Loucy (cell line): Measurements from ENCODE around the gene CCDC148.

Experiments
- H2AFZ ChIP-seq: fragments of 200-600 bp; sonication (generic); 2 replicates; pipeline ENCODE4 v1.6.0; 2016; ENCODE audit warnings: antibody characterized with exemption, mild to moderate bottlenecking, low read length, moderate library complexity
- H3F3A ChIP-seq: fragments of 200-600 bp; 2 replicates; pipeline ENCODE4 v1.6.0; 2016; ENCODE audit warnings: antibody characterized with exemption, low read depth, mild to moderate bottlenecking
- H3K27me3 ChIP-seq: fragments of 200-600 bp; sonication (generic); 2 replicates; pipeline ENCODE4 v1.6.1; 2014; ENCODE audit warnings: low read length, mild to moderate bottlenecking; ENCODE audit not compliant: insufficient read depth, poor library complexity, severe bottlenecking
- H3K36me3 ChIP-seq: fragments of 200-600 bp; sonication (generic); 2 replicates; pipeline ENCODE4 v1.6.1; 2016; ENCODE audit warnings: low read length; ENCODE audit not compliant: insufficient read depth
- H3K4me1 ChIP-seq: fragments of 200-600 bp; sonication (generic); 2 replicates; pipeline ENCODE4 v1.5.1; 2014; ENCODE audit warnings: low read length, mild to moderate bottlenecking; ENCODE audit not compliant: insufficient read depth, poor library complexity, severe bottlenecking
- H3K4me2 ChIP-seq: fragments of 200-600 bp; sonication (generic); 2 replicates; pipeline ENCODE4 v1.6.0; 2014; ENCODE audit warnings: antibody characterized with exemption, low read length, low read depth, mild to moderate bottlenecking; ENCODE audit not compliant: poor library complexity, severe bottlenecking
- H3K4me3 ChIP-seq: fragments of 200-600 bp; sonication (generic); 2 replicates; pipeline ENCODE4 v1.5.1; 2014; ENCODE audit warnings: low read length, mild to moderate bottlenecking, mixed read lengths; ENCODE audit not compliant: poor library complexity, severe bottlenecking
- H3K79me2 ChIP-seq: fragments of 200-600 bp; sonication (generic); 2 replicates; pipeline ENCODE4 v1.6.1; 2014; ENCODE audit warnings: low read length; ENCODE audit not compliant: insufficient read depth
- H3K9ac ChIP-seq: fragments of 200-600 bp; sonication (generic); 2 replicates; pipeline ENCODE4 v1.6.0; 2014; ENCODE audit warnings: mild to moderate bottlenecking, low read depth, low read length, moderate library complexity; ENCODE audit not compliant: poor library complexity, severe bottlenecking
- H3K9me2 ChIP-seq: fragments of 200-600 bp; sonication (generic); replicated peaks from 2 replicates; pipeline ENCODE4 v1.6.1; 2016; ENCODE audit warnings: low read depth, low read length, mixed read lengths
- H3K9me3 ChIP-seq: fragments of 200-600 bp; sonication (generic); 2 replicates; pipeline ENCODE4 v1.6.1; 2014; ENCODE audit warnings: mild to moderate bottlenecking, antibody characterized with exemption, low read length, low read depth; ENCODE audit not compliant: insufficient read depth
- H4K20me1 ChIP-seq: fragments of 200-600 bp; sonication (generic); 2 replicates; pipeline ENCODE4 v1.6.0; 2014; ENCODE audit warnings: antibody characterized with exemption, low read length, mild to moderate bottlenecking; ENCODE audit not compliant: insufficient read depth, poor library complexity, severe bottlenecking
- CTCF ChIP-seq: fragments of 200-600 bp; sonication (generic); conservative IDR thresholded peaks from 2 replicates; pipeline ENCODE4 v1.5.1; 2014; ENCODE audit warnings: mild to moderate bottlenecking, antibody characterized with exemption, low read length
- EZH2phosphoT487 ChIP-seq: fragments of 200-600 bp; IDR thresholded peaks from 2 replicates; pipeline ENCODE4 v1.6.1; 2018; ENCODE audit warnings: antibody characterized with exemption, mild to moderate bottlenecking, moderate library complexity, borderline replicate concordance

Gene CCDC148

GRCh38 chr2:158266111-158266510 lies 190.4 kb downstream of the CCDC148 start:
- Histone ChIP-seq H3K36me3 (no peaks in the 10 kb centered on the region), H3K4me1 (no peaks in the 10 kb centered on the region), H3K4me2 (no peak overlapping the region), H3K4me3 (no peak overlapping the region), H4K20me1 (no peaks in the 10 kb centered on the region), H2AFZ (no peak overlapping the region), H3K9me3 (no peaks in the 10 kb centered on the region), H3K79me2 (no peaks in the 10 kb centered on the region), H3K27me3 (no peaks in the 10 kb centered on the region), H3K9ac (no peak overlapping the region), H3K9me2 (no peaks in the 10 kb centered on the region), H3F3A (no peaks in the 10 kb centered on the region)
- TF ChIP-seq CTCF (no peak), EZH2phosphoT487 (no peak)

DNA sequence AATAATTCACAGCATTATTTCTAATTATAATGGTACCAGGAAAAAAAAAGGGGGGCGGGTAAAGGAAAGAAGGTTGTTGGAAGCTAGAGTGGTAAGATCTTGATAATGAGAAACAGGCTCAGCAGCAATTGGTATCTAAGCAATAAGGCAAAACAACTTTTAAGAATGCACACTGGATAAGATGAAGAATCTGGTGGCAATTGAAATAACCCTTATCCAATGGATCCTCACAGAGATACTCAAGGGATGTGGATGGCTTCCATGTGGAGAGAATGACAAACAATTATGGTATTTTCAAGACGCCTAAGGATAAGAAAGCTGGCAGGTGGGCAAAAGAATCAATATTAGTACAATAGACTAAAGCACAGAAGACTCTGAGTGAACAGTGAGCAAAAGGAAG lies 201.3 kb downstream of the CCDC148 start:
- no peaks in the 10 kb centered on the region for H3F3A ChIP-seq
- H4K20me1 ChIP-seq, result no peaks in the 10 kb centered on the region
- TF ChIP-seq CTCF (no peak), EZH2phosphoT487 (no peak)
- no peaks in the 10 kb centered on the region for H3K9me3 ChIP-seq
- H2AFZ ChIP-seq, result no peak overlapping the region
- no peaks in the 10 kb centered on the region for H3K79me2 ChIP-seq
- no peak overlapping the region for H3K4me2 ChIP-seq
- no peaks in the 10 kb centered on the region for H3K36me3 ChIP-seq
- H3K9me2 ChIP-seq, result no peaks in the 10 kb centered on the region
- no peak overlapping the region for H3K4me3 ChIP-seq
- no peak overlapping the region for H3K9ac ChIP-seq
- H3K4me1 ChIP-seq, result no peaks in the 10 kb centered on the region
- H3K27me3 ChIP-seq, result no peaks in the 10 kb centered on the region

GRCh38 chr2:158253170-158253569 lies 203.4 kb downstream of the CCDC148 start:
- Histone ChIP-seq H2AFZ (no peak overlapping the region), H3K4me3 (no peak overlapping the region), H3K9me3 (no peaks in the 10 kb centered on the region), H3K27me3 (no peaks in the 10 kb centered on the region), H3K4me2 (no peak overlapping the region), H3K9me2 (no peaks in the 10 kb centered on the region), H3K79me2 (no peaks in the 10 kb centered on the region), H3F3A (no peaks in the 10 kb centered on the region), H4K20me1 (no peaks in the 10 kb centered on the region), H3K9ac (no peak overlapping the region), H3K4me1 (no peaks in the 10 kb centered on the region), H3K36me3 (no peaks in the 10 kb centered on the region)
- TF ChIP-seq CTCF (no peak), EZH2phosphoT487 (no peak)
